B cell (primary cell): ENCODE measurements around the gene CORO2B. TPM values are rescaled to one million over a fixed set of nuclear protein-coding genes. Genes with fewer than 3 reads are reported as not detected.

ENCODE experiments used
- ATAC-seq: fragments of 200-7000 bp; cut with Tn5 transposase; one replicate; pipeline ENCODE4 v1.10.0; 2021; ENCODE audit warnings: low read depth, mild to moderate bottlenecking, moderate number of reproducible peaks, moderate library complexity
- CTCF ChIA-PET: fragments of 350-600 bp; sonication (Branson Sonifier 250); formaldehyde crosslinking; loops from one replicate; lab custom pipeline; 2021; ENCODE audit warnings: antibody characterized with exemption, inconsistent platforms; lab: Charles Lee
- POLR2A ChIA-PET: fragments of 350-600 bp; sonication (Branson Sonifier 250); formaldehyde crosslinking; loops from one replicate; lab custom pipeline; 2021; ENCODE audit warnings: antibody characterized with exemption; lab: Charles Lee
- DNase-seq: peaks from one replicate; pipeline ENCODE4 v3.0.0; 2013
- H2AFZ ChIP-seq: 2 replicates; pipeline ENCODE4 v1.6.1; 2012; ENCODE audit warnings: mild to moderate bottlenecking, low read depth, low read length; ENCODE audit not compliant: insufficient read depth, poor library complexity, severe bottlenecking
- H3K27ac ChIP-seq, 2 donors: 1 replicate in 1 of 2; 2 replicates in 1 of 2; pipeline ENCODE4 v1.5.1; 2012 to 2013; ENCODE audit warnings: low read length in 2 of 2, mild to moderate bottlenecking in 2 of 2, moderate library complexity in 1 of 2
- H3K27me3 ChIP-seq, 4 experiments: fragments of 200-600 bp in 1 of 4; sonication (generic) in 1 of 4; replicated peaks in 1 of 4; 1 replicate in 2 of 4; 2 replicates in 2 of 4; pipeline versions ENCODE4 v1.6.1 to v1.7.0; 2013 to 2016; ENCODE audit warnings: low read length in 3 of 4, mild to moderate bottlenecking in 2 of 4, mixed read lengths in 1 of 4, moderate library complexity in 1 of 4; ENCODE audit not compliant: insufficient read depth in 4 of 4, control insufficient read depth in 3 of 4; ENCODE audit errors: control extremely low read depth in 1 of 4
- H3K36me3 ChIP-seq, 2 experiments: replicated peaks in 1 of 2; 1 replicate in 1 of 2; 2 replicates in 1 of 2; pipeline versions ENCODE4 v1.6.1 to v1.7.1; 2013; ENCODE audit warnings: low read length in 1 of 2; ENCODE audit not compliant: insufficient read depth in 2 of 2, control insufficient read depth in 1 of 2; ENCODE audit errors: control extremely low read depth in 1 of 2, extremely low read depth in 1 of 2
- H3K4me1 ChIP-seq, 2 donors: fragments of 200-600 bp in 1 of 2; sonication (generic) in 1 of 2; 1 replicate in 1 of 2; 2 replicates in 1 of 2; pipeline versions ENCODE4 v1.5.1 to v1.6.1; 2013 to 2017; ENCODE audit warnings: low read length in 2 of 2; ENCODE audit not compliant: control insufficient read depth in 2 of 2, insufficient read depth in 2 of 2
- H3K4me2 ChIP-seq: replicated peaks from 2 replicates; pipeline ENCODE3; 2012; ENCODE audit warnings: mild to moderate bottlenecking, low read depth, low read length; ENCODE audit not compliant: poor library complexity, severe bottlenecking
- H3K4me3 ChIP-seq, 5 experiments: fragments of 200-600 bp in 1 of 5; sonication (generic) in 1 of 5; 1 replicate in 3 of 5; 2 replicates in 2 of 5; pipeline versions ENCODE4 v1.5.1 to v1.7.0; 2011 to 2016; ENCODE audit warnings: low read length in 4 of 5, mild to moderate bottlenecking in 4 of 5, low read depth in 2 of 5, control low read depth in 1 of 5, moderate library complexity in 1 of 5; ENCODE audit not compliant: insufficient read depth in 1 of 5; ENCODE audit errors: control extremely low read depth in 1 of 5, extremely low read depth in 1 of 5
- H3K79me2 ChIP-seq: fragments of 200-600 bp; sonication (generic); one replicate; pipeline ENCODE4 v1.6.0; 2016; ENCODE audit warnings: low read length; ENCODE audit not compliant: control insufficient read depth, insufficient read depth
- H3K9ac ChIP-seq: fragments of 200-600 bp; sonication (generic); 2 replicates; pipeline ENCODE4 v1.6.1; 2017; ENCODE audit warnings: mild to moderate bottlenecking, low read length, moderate library complexity
- H3K9me3 ChIP-seq, 3 donors: one replicate each; pipeline versions ENCODE4 v1.6.1 to v1.7.1; 2013; ENCODE audit warnings: low read length in 2 of 3; ENCODE audit not compliant: control insufficient read depth in 2 of 3, insufficient read depth in 1 of 3; ENCODE audit errors: control extremely low read depth in 1 of 3
- H4K20me1 ChIP-seq: 2 replicates; pipeline ENCODE4 v1.6.0; 2012; ENCODE audit warnings: mild to moderate bottlenecking, low read length; ENCODE audit not compliant: insufficient read depth, control insufficient read depth, poor library complexity, severe bottlenecking
- H3K27ac Mint-ChIP-seq: one replicate; pipeline ENCODE4 v1.8.0; 2021; ENCODE audit warnings: mixed read lengths
- H3K27me3 Mint-ChIP-seq: one replicate; pipeline ENCODE4 v1.8.0; 2021; ENCODE audit warnings: mixed read lengths
- H3K4me1 Mint-ChIP-seq: one replicate; pipeline ENCODE4 v1.8.0; 2021; ENCODE audit warnings: mixed read lengths
- H3K4me3 Mint-ChIP-seq: one replicate; pipeline ENCODE4 v1.8.0; 2021; ENCODE audit warnings: mixed read lengths
- H3K9me3 Mint-ChIP-seq: one replicate; pipeline ENCODE4 v1.8.0; 2022; ENCODE audit warnings: mixed read lengths; ENCODE audit not compliant: insufficient read depth
- CTCF ChIP-seq: fragments of 200-600 bp; IDR thresholded peaks from one replicate; pipeline ENCODE4 v1.8.0; 2022; ENCODE audit warnings: antibody characterized with exemption, mild to moderate bottlenecking
- EZH2 ChIP-seq: IDR thresholded peaks from 2 replicates; pipeline ENCODE4 v1.6.1; 2012; ENCODE audit warnings: borderline replicate concordance, low read depth, mild to moderate bottlenecking, moderate library complexity, low read length; ENCODE audit not compliant: insufficient read depth, poor library complexity, severe bottlenecking
- WGBS: methylation state at CpG from one replicate; pipeline ENCODE4 v1.1.5; 2013; ENCODE audit warnings: missing lambda C conversion rate; ENCODE audit not compliant: insufficient coverage; 5-methylcytosine and 5-hydroxymethylcytosine counted together
- intact Hi-C: fragments of 100-400 bp; cut with micrococcal nuclease; formaldehyde crosslinking; loops from one replicate; pipeline ENCODE4 v1.10.0; 2022
- polyA plus RNA-seq: library from polyadenylated mRNA; depleted of rRNA; stranded (reverse); fragments of >200 nt; gene quantifications from 2 replicates; pipeline ENCODE4 v1.2.3, GENCODE V29; 2012
- total RNA-seq, 2 donors: library from RNA; stranded (reverse); fragments of 120-200 nt in 1 of 2; gene quantifications; 1 replicate in 1 of 2; 2 replicates in 1 of 2; pipeline versions ENCODE4 v1.2.3 to v1.2.4, GENCODE V29; 2013 to 2022

The CORO2B gene
- total and polyA plus RNA-seq, 2 donors (not counting 1 experiment from before 2014, with no cell fraction given): 9.5 to 11.3 TPM

GRCh38 chr15:68602459-68603215, 23.8 kb downstream of the CORO2B start:
- Mint-ChIP-seq H3K4me1 (peaks cover 24% of the 10 kb centered on the region), H3K4me3 (no peak overlapping the region), H3K27me3 (no peaks in the 10 kb centered on the region), H3K27ac (no peak overlapping the region), H3K9me3 (peaks cover 3% of the 10 kb centered on the region)
- no peaks in the 10 kb centered on the region for H3K36me3 ChIP-seq
- H2AFZ ChIP-seq: no peak overlapping the region
- H3K27ac ChIP-seq: no peak overlapping the region
- ChIA-PET POLR2A (no interaction called here), CTCF (no interaction called here)
- no peak for DNase-seq
- 81% methylated on average over 7 of the region's 11 CpGs for WGBS
- H3K9me3 ChIP-seq: peaks cover 0 to 10% (median 0%) of the 10 kb centered on the region in 3 donors
- H3K79me2 ChIP-seq: peaks cover 88% of the 10 kb centered on the region
- TF ChIP-seq CTCF (no peak), EZH2 (no peak)
- peaks cover 21% of the 10 kb centered on the region for H4K20me1 ChIP-seq
- H3K9ac ChIP-seq: no peak overlapping the region
- intact Hi-C loops: no loop called here
- H3K27me3 ChIP-seq: no peaks in the 10 kb centered on the region
- no peak for ATAC-seq
- no peak overlapping the region for H3K4me2 ChIP-seq
- no peak overlapping the region for H3K4me3 ChIP-seq
- H3K4me1 ChIP-seq: peaks cover 8 to 10% of the 10 kb centered on the region in 2 donors

GRCh38 chr15:68603216-68603595, 24.4 kb downstream of the CORO2B start:
- Histone ChIP-seq H3K4me3 (no peak overlapping the region), H3K79me2 (peaks cover 84% of the 10 kb centered on the region), H2AFZ (no peak overlapping the region), H3K4me1 (peaks cover 2 to 4% of the 10 kb centered on the region in 2 donors), H3K27ac (no peak overlapping the region), H3K9me3 (peaks cover 0 to 10% (median 0%) of the 10 kb centered on the region in 3 donors), H4K20me1 (peaks cover 18% of the 10 kb centered on the region), H3K27me3 (no peaks in the 10 kb centered on the region), H3K9ac (no peak overlapping the region), H3K36me3 (no peaks in the 10 kb centered on the region), H3K4me2 (no peak overlapping the region)
- ChIA-PET POLR2A (no interaction called here), CTCF (no interaction called here)
- H3K4me3 Mint-ChIP-seq: no peak overlapping the region
- no peaks in the 10 kb centered on the region for H3K27me3 Mint-ChIP-seq
- peaks cover 19% of the 10 kb centered on the region for H3K4me1 Mint-ChIP-seq
- WGBS: 94% methylated on average over 3 of the region's 5 CpGs
- H3K9me3 Mint-ChIP-seq: peaks cover 3% of the 10 kb centered on the region
- ATAC-seq (no peak), DNase-seq (no peak)
- no peak overlapping the region for H3K27ac Mint-ChIP-seq
- intact Hi-C loops: no loop called here
- TF ChIP-seq CTCF (no peak), EZH2 (no peak)
